ENCODE data around the gene RNF167. TPM values are rescaled to one million over a fixed set of nuclear protein-coding genes. Genes with fewer than 3 reads are reported as not detected.

The RNF167 gene
- total and polyA plus RNA-seq, 2 experiments from 2014 or later, result 19.8 to 36.6 TPM

DNA sequence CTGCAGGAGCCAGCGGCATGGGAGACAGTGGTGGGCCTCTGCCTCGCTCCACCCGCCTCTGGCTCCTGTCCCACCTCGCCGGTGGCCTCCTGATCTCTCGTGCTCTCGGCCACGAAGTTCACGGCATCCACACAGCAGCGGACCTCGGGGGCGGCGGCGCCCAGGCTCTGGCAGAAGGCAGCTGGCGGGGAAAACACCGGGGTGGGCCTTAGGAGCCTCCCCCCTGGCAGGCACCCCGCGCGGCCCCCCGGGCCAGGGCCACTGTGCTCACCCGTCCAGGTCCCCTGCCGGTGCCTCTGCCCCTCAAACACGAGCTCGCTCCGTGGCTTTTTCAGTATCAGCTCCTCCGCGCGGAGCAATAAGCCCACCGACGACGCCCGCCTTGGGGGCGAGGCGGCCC, 41.1 kb upstream of the RNF167 start:
- 0 out of 2 replicates have a peak, but pooled peaks cover 5% of the 10 kb centered on the region for H3K4me1 ChIP-seq (ENCODE audit: insufficient read depth)
- H2AFZ ChIP-seq, result peak overlapping the region; percentile 67
- peaks cover 20% of the 10 kb centered on the region; the same call in 1 of the 2 replicates for H3F3A ChIP-seq (ENCODE audit: insufficient read depth)
- TF ChIP-seq EZH2phosphoT487 (IDR thresholded peaks at IDR 0.05; ENCODE audit: insufficient read depth, low read depth) (no peak), EZH2 (IDR thresholded peaks at IDR 0.05; ENCODE audit: insufficient read depth, poor library complexity, severe bottlenecking) (no peak)
- in situ Hi-C loops (cut with MboI), result loop anchor here (10.0 kb wide), 1 partner anchor 184 kb away; the partner anchor contains the start of gene ARRB2
- H3K4me2 ChIP-seq (ENCODE audit: unreplicated experiment), result peak overlapping the region; percentile 58
- H3K79me2 ChIP-seq (ENCODE audit: insufficient read depth), result no peaks in the 10 kb centered on the region
- H4K20me1 ChIP-seq (ENCODE audit: insufficient read depth), result no peaks in the 10 kb centered on the region
- no peaks in the 10 kb centered on the region for H3K9me3 ChIP-seq (ENCODE audit: low read depth)
- H3K27ac ChIP-seq, result no peak overlapping the region
- 8 to 14% methylated on average over 23 to 27 of the region's 34 CpGs for WGBS, 2 experiments (ENCODE audit: low coverage in 1 of 2, low lambda C conversion rate in 2 of 2, missing lambda C conversion rate in 2 of 2)
- no peaks in the 10 kb centered on the region for H3K9me2 ChIP-seq (ENCODE audit: insufficient read depth)
- H3K9ac ChIP-seq, result peak overlapping the region; percentile 81
- H3K36me3 ChIP-seq (ENCODE audit: low read depth), result no peaks in the 10 kb centered on the region
- DNase-seq, result no peak
- H3K27me3 ChIP-seq (replicated peaks; ENCODE audit: insufficient read depth), result no peaks in the 10 kb centered on the region
- H3K4me3 ChIP-seq, result peak overlapping the region; percentile 73

DNA sequence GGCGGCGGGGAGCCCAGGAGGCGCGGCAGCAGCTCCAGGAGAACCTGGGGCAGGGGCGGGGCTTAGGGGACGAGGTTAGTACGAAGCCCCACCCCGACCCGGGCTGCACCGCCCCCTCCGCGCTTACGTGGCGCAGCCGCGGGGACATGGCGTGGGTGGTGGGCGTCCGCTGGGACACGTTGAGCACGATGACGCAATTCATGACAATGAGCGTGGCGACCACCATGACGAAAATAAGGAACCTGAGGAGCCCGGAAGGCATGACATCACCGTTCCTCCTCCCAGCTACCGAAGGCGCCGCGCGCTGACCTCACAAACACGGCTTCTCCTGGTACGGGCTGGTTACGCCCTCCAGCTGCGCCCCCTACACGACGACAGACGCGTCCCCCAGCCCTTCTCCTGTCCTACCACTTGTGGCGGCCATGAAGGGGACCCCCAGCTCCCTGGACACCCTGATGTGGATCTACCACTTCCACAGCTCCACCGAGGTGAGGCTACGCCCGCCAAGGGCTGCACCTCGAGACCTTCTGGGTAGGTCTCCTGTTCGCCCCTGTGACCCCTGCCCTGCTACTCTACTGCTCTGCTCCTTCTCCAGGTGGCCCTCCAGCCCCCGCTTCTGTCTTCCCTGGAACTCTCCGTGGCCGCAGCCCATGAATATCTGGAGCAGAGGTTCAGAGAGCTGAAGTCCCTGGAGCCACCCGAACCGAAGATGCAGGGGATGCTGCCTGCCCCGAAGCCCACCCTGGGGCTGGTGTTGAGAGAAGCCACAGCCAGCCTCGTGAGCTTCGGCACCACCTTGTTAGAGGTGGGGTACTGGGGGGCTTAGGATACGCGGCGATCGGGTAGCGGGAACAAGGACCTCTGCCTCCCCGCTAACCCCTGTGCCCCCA, 40.5 kb upstream of the RNF167 start, which contains the start of gene C17orf107:
TSS of gene C17orf107 (plus strand) at position 196 of the 890 bp plus-strand sequence. CDS start at position 423, 227 bp downstream.
- no peaks in the 10 kb centered on the region for H4K20me1 ChIP-seq (ENCODE audit: insufficient read depth)
- no peak within 1 kb of the TSS for H3K27ac ChIP-seq
- H3K4me1 ChIP-seq (ENCODE audit: insufficient read depth), result 0 out of 2 replicates have a peak, but pooled peaks cover 5% of the 10 kb centered on the region
- DNase-seq, result peak; percentile 95
- no peaks in the 10 kb centered on the region for H3K9me2 ChIP-seq (ENCODE audit: insufficient read depth)
- peak within 1 kb of the TSS; percentile 73 for H3K4me3 ChIP-seq
- no peaks in the 10 kb centered on the region for H3K36me3 ChIP-seq (ENCODE audit: low read depth)
- peaks cover 20% of the 10 kb centered on the region; the same call in 1 of the 2 replicates for H3F3A ChIP-seq (ENCODE audit: insufficient read depth)
- WGBS, 2 experiments (ENCODE audit: low coverage in 1 of 2, low lambda C conversion rate in 2 of 2, missing lambda C conversion rate in 2 of 2), result 8 to 11% methylated on average over 37 to 41 of the region's 60 CpGs
- H3K9me3 ChIP-seq (ENCODE audit: low read depth), result no peaks in the 10 kb centered on the region
- H3K27me3 ChIP-seq (replicated peaks; ENCODE audit: insufficient read depth), result no peaks in the 10 kb centered on the region
- peak within 1 kb of the TSS; percentile 67 for H2AFZ ChIP-seq
- H3K79me2 ChIP-seq (ENCODE audit: insufficient read depth), result no peaks in the 10 kb centered on the region
- TF ChIP-seq EZH2phosphoT487 (IDR thresholded peaks at IDR 0.05; ENCODE audit: insufficient read depth, low read depth), result no peak
- in situ Hi-C loops (cut with MboI), result loop anchor here (10.0 kb wide), 1 partner anchor 185 kb away; the partner anchor contains the start of gene ARRB2
- peak within 1 kb of the TSS; percentile 81 for H3K9ac ChIP-seq
- peak within 1 kb of the TSS; percentile 58 for H3K4me2 ChIP-seq (ENCODE audit: unreplicated experiment)

DNA sequence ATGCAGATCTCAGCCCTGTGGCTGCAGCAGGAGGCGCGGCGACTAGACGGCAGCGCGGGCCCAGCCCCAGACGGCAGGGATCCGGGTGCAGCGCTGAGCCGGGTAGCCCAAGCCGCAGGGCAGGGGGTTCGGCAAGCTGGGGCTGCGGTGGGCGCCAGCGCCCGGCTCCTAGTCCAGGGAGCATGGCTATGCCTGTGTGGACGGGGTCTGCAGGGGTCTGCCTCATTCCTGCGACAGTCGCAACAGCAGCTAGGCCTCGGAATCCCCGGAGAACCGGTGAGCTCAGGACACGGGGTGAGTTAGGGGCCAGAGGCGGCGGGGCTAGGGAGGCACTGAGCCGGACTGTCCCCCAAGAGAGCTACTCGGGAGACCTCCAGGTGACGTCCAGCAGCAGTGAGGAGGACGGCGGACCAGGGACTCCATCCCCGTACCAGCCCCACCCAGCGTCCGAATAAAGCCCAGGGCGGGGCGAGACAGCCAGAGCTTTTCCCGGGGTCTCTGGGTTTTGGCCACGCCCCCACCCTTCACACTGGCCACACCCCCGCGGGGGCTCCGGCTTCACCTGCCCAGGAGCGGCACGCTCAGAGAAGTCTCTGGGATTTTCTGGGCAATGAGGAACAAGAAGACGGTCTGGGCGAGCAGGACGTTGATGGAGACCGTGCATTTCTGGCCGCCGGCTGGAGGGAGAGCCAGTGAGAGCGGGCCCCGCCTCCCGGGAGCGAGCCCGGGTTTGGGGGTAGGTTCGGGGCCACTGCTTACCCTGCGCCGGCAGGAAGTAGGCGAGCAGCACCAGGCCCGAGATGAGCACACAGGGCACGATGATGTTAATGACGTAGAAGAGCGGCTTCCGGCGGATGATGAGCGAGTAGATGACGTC, 39.6 kb upstream of the RNF167 start:
- no peaks in the 10 kb centered on the region for H3K79me2 ChIP-seq (ENCODE audit: insufficient read depth)
- no peaks in the 10 kb centered on the region for H3K36me3 ChIP-seq (ENCODE audit: low read depth)
- no peak overlapping the region for H3K27ac ChIP-seq
- H3K9me3 ChIP-seq (ENCODE audit: low read depth), result no peaks in the 10 kb centered on the region
- H3K9me2 ChIP-seq (ENCODE audit: insufficient read depth), result no peaks in the 10 kb centered on the region
- peak overlapping the region; percentile 58 for H3K4me2 ChIP-seq (ENCODE audit: unreplicated experiment)
- H3K27me3 ChIP-seq (replicated peaks; ENCODE audit: insufficient read depth), result no peaks in the 10 kb centered on the region
- peak overlapping the region; percentile 67; the same call in 1 of the 2 replicates for H2AFZ ChIP-seq
- peak overlapping the region; percentile 81 for H3K9ac ChIP-seq
- H4K20me1 ChIP-seq (ENCODE audit: insufficient read depth), result no peaks in the 10 kb centered on the region
- peaks cover 20% of the 10 kb centered on the region; the same call in 1 of the 2 replicates for H3F3A ChIP-seq (ENCODE audit: insufficient read depth)
- in situ Hi-C loops (cut with MboI), result no loop called here
- 49 to 54% methylated on average over 54 to 64 of the region's 65 CpGs for WGBS, 2 experiments (ENCODE audit: low coverage in 1 of 2, low lambda C conversion rate in 2 of 2, missing lambda C conversion rate in 2 of 2)
- no peak for TF ChIP-seq EZH2 (IDR thresholded peaks at IDR 0.05; ENCODE audit: insufficient read depth, poor library complexity, severe bottlenecking)
- no peak for TF ChIP-seq EZH2phosphoT487 (IDR thresholded peaks at IDR 0.05; ENCODE audit: insufficient read depth, low read depth)
- H3K4me3 ChIP-seq, result peak overlapping the region; percentile 73
- H3K4me1 ChIP-seq (ENCODE audit: insufficient read depth), result 0 out of 2 replicates have a peak, but pooled peaks cover 5% of the 10 kb centered on the region
- DNase-seq, result no peak

DNA sequence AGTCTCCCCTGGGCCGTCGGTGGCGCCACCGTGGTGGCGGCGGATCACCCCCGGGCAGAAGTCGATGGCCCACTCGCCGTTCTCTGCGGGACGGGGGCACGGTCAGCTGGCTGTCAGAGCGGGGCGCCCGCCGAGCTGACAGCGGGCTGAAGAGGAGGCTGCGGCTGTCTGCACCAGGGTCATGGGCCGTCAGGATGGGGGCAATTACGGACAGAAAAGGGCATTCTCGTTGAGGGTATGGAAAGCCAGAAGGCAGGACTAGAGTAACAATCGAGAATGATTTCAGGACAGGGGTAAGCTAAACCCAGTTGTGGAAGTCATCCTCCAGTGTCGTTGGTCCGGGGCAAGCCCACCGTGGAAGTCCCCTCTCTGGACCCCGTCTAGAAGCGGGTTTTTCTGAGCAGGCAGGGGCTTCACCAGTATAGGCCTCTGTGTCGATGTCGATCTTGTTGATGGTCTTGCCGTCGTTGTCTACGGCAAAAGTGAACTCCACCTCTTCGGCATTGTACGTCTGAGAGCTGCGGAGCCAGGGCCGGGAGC, 38.9 kb upstream of the RNF167 start:
- H2AFZ ChIP-seq, result no peak overlapping the region
- no peaks in the 10 kb centered on the region for H3K9me2 ChIP-seq (ENCODE audit: insufficient read depth)
- H3K9me3 ChIP-seq (ENCODE audit: low read depth), result no peaks in the 10 kb centered on the region
- peaks cover 20% of the 10 kb centered on the region; the same call in 1 of the 2 replicates for H3F3A ChIP-seq (ENCODE audit: insufficient read depth)
- no peaks in the 10 kb centered on the region for H3K36me3 ChIP-seq (ENCODE audit: low read depth)
- 71 to 80% methylated on average over 28 to 37 of the region's 37 CpGs for WGBS, 2 experiments (ENCODE audit: low coverage in 1 of 2, low lambda C conversion rate in 2 of 2, missing lambda C conversion rate in 2 of 2)
- no peak for TF ChIP-seq EZH2phosphoT487 (IDR thresholded peaks at IDR 0.05; ENCODE audit: insufficient read depth, low read depth)
- no peak for TF ChIP-seq EZH2 (IDR thresholded peaks at IDR 0.05; ENCODE audit: insufficient read depth, poor library complexity, severe bottlenecking)
- 0 out of 2 replicates have a peak, but pooled peaks cover 5% of the 10 kb centered on the region for H3K4me1 ChIP-seq (ENCODE audit: insufficient read depth)
- H3K9ac ChIP-seq, result no peak overlapping the region
- no peaks in the 10 kb centered on the region for H4K20me1 ChIP-seq (ENCODE audit: insufficient read depth)
- H3K4me3 ChIP-seq, result no peak overlapping the region
- in situ Hi-C loops (cut with MboI), result no loop called here
- no peak for DNase-seq
- H3K4me2 ChIP-seq (ENCODE audit: unreplicated experiment), result no peak overlapping the region
- no peaks in the 10 kb centered on the region for H3K79me2 ChIP-seq (ENCODE audit: insufficient read depth)
- no peak overlapping the region for H3K27ac ChIP-seq
- H3K27me3 ChIP-seq (replicated peaks; ENCODE audit: insufficient read depth), result no peaks in the 10 kb centered on the region
